Stimulated activated CD8-positive, alpha-beta memory T cell treated with anti-CD3 and anti-CD28 coated beads, Interleukin-4, amount 100 ng/mL, for 4 hours (primary cell): ENCODE results near the gene YWHAE.
"Not testable (repeated sequence)": the region's sequence is repeated elsewhere in the genome, so short reads cannot be mapped to it uniquely, and the experiment has no call there.

Source experiments
- DNase-seq, 2 donors: peaks; one replicate each; pipeline ENCODE4 v3.0.0-alpha.2; 2020; ENCODE audit warnings: low read depth in 2 of 2, low spot score in 1 of 2

The YWHAE gene

GRCh38 chr17:1329745-1330343, 70.2 kb downstream of the YWHAE start:
- DNase-seq = no peak

- DNase-seq = no peak
Observed at GRCh38 chr17:1328437-1328836, 71.6 kb downstream of the YWHAE start.

- no peak for DNase-seq
Observed at GRCh38 chr17:1325766-1326165, 74.3 kb downstream of the YWHAE start.

- no peak for DNase-seq
Observed at GRCh38 chr17:1324201-1324771, 75.7 kb downstream of the YWHAE start.

- no peak for DNase-seq
Observed at GRCh38 chr17:1323336-1323735, 76.7 kb downstream of the YWHAE start.

GRCh38 chr17:1322480-1322879, 77.5 kb downstream of the YWHAE start:
- DNase-seq = no peak

- DNase-seq = no peak
Observed at GRCh38 chr17:1322014-1322428, 78.0 kb downstream of the YWHAE start.

- no peak for DNase-seq
Observed at GRCh38 chr17:1315891-1316403, 84.1 kb downstream of the YWHAE start.

GRCh38 chr17:1315409-1315808, 84.6 kb downstream of the YWHAE start:
- no peak for DNase-seq

GRCh38 chr17:1313270-1314005, 86.6 kb downstream of the YWHAE start:
- DNase-seq = no peak

GRCh38 chr17:1312261-1312870, 87.7 kb downstream of the YWHAE start:
- no peak for DNase-seq

GRCh38 chr17:1307829-1308228, 92.2 kb downstream of the YWHAE start:
- DNase-seq = not testable (repeated sequence)

- DNase-seq = no peak
Observed at GRCh38 chr17:1304962-1305563, 95.0 kb downstream of the YWHAE start.

GRCh38 chr17:1304522-1304921, 95.5 kb downstream of the YWHAE start:
- DNase-seq = no peak

- DNase-seq = no peak
Observed at GRCh38 chr17:1302761-1303160, 97.3 kb downstream of the YWHAE start.

- no peak for DNase-seq
Observed at GRCh38 chr17:1301546-1301945, 98.5 kb downstream of the YWHAE start.

- DNase-seq = no peak
Observed at GRCh38 chr17:1300371-1300905, 99.6 kb downstream of the YWHAE start.

- DNase-seq = no peak
Observed at GRCh38 chr17:1299552-1300370, 100.3 kb downstream of the YWHAE start.

- peak in 1 of 2 donors; percentile 15 for DNase-seq
Observed at GRCh38 chr17:1298606-1299005, 101.4 kb downstream of the YWHAE start.
